KG1 (cell line): ENCODE results near the gene ACVR1B.

Experiments used
- DNase-seq: peaks from one replicate; lab custom pipeline; 2025; lab: John Stamatoyannopoulos, UW

ACVR1B gene

DNA sequence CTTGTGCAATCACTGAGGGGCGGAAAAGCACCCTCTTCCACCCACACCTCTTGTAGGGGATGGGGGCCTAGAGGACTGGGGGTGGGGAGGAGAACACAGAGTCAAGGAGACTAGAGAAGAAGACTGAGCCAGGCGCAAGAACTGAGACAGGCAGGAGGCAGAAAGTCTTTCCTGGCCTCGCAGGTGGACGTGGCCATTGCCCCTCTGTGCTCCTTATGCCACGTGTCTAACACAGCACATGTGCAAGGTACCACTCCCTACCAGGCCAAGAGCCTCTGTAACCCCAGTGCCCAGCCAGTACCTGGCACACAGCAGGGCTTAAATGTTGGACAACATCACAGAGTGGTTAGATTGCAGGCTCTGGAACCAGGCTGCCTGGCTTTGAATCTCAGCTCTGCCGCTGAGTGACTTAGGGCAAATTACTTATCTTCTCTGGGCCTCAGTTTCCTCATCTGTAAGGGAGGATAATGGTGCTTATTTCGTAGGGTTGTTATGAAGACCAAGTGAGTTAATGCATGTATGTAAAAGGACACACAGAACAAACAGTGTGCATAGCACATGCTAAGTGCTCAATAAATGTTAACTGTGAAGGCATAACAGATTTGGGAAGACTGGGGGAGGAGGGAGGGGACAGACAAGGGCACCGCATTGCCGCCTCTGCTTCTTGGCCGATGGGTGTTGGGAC, 53.9 kb downstream of the ACVR1B start:
- no peak for DNase-seq

DNA sequence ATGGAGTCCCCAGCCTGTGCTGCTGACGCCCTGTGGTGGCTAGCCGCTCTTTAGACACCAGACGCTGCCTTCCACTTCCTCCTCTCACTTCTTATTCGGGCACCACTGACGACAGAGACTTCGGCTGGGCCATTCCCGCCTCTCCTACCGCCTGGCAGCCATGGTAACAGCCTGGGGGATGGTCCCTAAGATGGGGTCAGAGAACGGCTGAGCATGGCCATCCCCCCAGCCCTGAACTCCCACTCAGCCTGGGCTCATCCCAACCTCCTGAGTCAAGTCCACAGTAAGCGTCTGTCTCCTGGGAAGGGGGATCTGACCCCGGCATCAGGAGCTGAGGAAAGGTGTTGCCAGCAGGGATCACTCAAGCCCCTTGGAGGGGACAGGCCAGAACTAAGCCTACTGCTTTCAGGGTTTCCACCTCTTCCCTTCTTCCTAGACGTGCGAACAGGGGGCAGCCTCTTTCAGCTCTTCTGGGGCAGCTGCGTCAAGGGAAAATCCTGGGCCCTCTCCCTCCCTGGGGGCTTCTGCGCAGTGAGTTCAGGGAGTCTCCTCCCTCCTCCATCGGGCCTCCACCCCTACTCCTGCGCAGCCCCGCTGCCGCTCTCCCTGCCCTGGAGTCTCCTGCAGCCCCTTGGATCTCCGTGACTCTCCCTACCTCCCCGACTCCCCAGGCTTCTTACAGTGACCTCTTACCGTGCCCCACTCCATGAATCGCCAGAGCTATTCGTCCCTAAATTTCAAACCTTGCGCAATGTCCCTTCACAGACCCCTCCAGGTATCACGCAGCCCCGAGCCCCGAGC, 54.6 kb downstream of the ACVR1B start:
- DNase-seq: no peak

DNA sequence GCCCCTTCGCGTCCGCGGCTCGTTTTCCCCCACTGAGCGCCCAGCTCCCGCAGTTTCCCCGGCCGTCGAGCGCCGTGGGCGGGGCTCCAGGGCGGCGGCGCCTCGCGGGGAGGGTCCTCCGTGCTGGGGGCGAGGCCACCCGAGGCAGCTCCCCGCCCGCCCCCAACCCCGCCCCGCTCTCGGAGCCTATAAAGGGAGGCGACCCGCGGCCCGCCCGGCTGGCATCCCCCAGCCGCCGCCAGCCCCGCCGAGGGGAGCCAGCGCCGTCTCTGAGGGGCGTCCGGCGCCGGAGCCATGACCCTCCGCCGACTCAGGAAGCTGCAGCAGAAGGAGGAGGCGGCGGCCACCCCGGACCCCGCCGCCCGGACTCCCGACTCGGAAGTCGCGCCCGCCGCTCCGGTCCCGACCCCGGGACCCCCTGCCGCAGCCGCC, 55.2 kb downstream of the ACVR1B start, which contains the start of gene TAMALIN:
Gene TAMALIN (plus strand): TSS at position 221 of the 432 bp plus-strand sequence. CDS start 74 bp downstream, at position 295.
- DNase-seq: no peak

DNA sequence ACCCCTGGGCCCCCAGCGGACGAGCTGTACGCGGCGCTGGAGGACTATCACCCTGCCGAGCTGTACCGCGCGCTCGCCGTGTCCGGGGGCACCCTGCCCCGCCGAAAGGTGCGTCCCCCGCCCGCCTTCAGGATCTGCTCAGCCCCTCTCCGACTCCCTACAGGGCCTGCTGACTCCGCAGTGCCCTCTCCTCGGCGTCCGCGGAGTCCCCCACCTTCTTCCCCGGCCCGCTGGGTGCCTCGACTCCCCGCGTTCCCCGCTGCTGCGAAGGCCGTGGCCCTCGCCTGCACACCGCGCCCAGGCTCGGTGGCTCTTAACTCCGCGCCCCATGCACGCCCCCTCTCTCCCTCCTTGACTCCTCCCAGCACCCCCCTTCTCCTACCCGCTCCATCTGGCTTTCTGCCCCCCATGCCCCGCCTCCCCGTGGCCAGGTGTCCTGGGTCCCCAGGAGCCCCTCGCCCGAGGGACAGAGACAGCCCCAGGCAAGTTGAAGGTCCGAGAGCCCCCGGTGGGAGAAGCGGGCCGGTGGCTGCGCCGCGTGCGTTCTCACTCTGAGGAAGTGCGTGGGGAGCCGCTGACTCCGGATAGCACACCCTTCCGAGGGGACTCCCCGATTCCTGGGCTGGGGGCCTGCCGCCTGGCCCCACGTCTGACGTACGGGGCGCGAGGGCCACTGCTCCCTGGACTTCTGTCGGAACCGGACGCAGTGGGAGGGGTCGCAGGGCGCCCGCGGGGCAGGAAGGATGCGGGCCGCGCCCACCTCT, 55.8 kb downstream of the ACVR1B start:
- no peak for DNase-seq

DNA sequence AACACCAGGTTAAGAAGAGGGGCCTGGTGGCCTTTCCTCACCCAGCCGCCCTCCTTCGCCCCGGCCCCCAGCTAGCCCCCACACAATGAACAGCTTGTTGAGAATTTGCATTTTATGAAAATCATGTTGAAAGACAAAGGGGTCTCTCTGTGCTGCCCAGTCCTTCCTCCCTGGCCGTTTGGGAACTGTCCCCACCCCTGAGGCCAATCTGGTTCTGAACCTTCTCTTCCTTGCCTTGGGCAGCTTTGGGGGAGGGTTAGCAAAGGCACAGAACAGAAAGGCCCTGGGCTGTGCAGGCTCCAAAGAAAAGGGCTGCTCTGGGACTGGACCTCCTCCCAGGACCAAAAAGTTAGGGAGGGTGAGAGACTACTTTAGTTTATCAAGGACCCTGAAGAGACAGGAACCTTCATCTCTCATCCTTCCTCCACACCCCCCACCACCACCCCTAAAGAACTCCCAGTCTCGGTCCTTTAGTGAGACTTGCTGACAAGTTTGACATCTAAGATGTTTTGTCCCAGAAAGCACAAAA, 56.5 kb downstream of the ACVR1B start:
- DNase-seq: no peak

DNA sequence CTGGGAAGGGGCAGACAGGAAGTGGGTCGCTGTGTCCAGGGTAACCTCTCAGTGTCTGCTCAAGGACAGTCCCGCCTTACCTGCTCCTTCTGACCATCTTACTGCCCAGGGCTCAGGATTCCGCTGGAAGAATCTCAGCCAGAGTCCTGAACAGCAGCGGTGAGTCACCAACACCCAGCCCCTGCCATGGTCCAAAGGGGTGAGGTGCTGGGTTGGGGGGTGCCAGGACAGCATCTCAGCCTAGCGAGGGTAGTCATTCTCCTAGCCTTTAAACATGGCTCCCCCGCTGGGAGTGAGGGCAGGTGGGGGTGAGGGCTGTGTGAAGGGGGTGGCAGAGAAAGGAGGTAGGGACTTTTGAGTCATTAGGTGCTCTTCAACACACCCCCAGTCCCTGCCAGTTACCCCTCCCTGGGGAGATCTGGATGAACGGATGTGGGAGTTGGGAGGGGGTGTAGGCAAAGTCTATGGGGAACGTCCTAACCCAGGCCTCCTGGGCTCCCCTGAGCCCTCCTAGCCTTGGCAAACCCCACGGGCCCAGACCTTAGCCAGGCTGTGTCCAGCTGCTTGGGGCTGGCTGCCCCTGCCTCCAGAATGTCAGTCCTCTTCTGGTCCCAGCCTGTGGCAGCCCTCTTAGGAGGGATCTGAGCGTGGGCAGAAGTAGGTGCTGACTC, 57.7 kb downstream of the ACVR1B start:
- DNase-seq: no peak

DNA sequence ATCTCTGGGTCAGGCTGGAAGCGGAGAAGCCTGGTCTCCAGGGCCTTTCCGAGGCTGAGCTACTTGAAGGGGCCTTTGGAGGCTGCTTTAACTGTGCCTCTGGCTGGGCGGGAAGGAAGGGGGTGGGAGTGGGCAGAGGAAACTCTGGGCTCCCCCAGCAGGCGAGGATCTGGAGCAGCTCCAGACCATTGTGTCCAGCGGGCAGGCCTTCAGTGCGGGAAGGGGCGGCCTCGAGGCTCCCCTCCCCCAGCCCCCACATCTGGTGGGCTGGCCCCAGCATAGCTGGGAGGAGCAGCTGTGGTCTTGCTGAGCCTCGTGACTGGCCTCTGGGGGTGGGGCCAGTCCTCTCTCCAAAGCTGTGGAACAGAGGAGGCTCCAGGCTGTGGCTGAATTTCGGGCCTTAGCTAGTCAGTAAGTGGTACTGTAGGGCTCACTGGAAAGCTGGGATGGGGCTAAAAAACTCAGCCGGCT, 58.7 kb downstream of the ACVR1B start:
- no peak for DNase-seq

DNA sequence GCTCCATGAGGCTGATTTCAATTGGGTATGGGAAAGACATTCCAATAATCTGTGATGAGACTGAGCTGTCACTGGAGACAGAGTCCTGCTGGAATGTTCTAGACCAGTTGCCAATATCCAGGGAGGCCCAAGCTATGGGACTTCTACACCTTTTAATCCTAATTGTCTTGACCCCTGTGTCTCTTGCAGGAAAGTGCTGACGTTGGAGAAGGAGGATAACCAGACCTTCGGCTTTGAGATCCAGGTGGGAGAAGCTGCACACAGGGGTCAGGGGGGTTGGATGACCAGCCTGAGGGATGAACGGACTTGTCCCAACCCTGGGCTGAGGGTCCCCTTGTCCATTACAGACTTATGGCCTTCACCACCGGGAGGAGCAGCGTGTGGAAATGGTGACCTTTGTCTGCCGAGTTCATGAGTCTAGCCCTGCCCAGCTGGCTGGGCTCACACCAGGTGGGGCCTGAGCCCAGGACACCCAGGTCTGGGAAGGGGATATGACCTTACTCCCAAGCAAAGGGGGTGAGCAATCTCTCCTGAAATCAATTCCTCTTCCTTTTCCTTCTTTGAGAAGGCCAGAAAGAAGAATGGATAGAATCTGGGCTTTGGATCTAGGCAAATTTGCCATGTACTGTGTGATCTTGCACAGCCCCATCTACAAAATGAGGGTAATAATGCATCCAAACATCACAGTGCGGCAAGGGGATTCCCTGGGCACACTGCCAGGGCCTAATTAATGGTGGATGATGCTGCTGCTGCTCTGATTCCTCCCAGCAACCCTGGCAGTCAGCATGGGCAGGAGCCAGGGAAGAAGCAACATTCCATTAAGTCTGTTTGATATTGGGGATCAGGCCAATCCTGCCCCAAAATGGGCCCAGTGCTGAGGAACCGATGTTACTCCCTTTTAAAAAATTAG, 59.4 kb downstream of the ACVR1B start:
- no peak for DNase-seq

DNA sequence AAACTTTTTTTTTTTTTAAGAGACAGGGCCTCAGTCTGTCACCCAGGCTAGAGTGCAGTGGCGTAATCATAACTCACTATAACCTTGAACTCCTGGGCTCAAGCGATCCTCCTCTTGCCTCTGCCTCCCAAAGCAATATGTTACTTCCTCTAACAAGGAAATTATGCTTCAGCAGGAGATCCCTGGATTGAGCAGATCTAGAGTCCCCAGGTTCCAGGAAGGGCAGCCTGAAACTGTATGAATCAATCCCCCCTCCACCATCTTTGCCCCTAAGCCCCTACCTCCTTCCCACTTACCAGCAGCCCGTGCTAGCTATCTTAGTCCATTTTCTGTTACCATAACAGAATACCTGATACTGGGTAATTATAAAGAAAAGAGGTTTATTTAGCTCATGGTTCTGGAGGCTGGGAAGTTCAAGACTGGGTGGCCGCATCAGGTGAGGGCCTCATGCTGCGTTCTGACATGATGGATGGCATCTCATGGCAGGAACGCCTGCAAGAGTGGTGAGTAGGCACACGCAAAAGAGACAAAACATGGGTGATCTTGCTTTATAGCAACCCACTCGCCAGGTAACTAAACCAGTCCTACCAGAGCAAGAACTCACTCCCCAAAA, 60.2 kb downstream of the ACVR1B start:
- DNase-seq: no peak

DNA sequence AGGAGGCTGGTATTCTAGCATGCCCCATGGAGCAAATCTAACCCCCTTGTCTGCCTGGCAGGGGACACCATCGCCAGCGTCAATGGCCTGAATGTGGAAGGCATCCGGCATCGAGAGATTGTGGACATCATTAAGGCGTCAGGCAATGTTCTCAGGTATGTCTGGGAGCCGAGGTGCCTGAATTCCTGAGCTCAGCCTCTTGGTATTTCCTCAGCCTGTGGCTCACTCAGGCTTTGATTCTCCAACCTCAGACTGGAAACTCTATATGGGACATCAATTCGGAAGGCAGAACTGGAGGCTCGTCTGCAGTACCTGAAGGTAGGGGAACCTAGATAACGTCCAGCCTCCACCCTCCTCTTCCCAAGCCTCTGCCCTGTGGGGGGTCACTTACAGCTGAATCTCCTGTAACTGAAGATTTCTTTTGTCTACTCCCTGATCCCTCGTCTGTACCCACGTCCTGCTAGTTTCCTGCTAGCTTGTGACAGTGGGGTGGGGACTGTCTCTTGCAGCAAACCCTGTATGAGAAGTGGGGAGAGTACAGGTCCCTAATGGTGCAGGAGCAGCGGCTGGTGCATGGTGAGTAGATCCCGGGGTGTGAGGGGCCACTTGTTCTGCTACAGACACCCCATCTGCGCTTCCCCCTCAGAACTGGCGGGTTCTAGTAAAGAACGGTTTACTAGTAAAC, 62.3 kb downstream of the ACVR1B start:
- DNase-seq: no peak

DNA sequence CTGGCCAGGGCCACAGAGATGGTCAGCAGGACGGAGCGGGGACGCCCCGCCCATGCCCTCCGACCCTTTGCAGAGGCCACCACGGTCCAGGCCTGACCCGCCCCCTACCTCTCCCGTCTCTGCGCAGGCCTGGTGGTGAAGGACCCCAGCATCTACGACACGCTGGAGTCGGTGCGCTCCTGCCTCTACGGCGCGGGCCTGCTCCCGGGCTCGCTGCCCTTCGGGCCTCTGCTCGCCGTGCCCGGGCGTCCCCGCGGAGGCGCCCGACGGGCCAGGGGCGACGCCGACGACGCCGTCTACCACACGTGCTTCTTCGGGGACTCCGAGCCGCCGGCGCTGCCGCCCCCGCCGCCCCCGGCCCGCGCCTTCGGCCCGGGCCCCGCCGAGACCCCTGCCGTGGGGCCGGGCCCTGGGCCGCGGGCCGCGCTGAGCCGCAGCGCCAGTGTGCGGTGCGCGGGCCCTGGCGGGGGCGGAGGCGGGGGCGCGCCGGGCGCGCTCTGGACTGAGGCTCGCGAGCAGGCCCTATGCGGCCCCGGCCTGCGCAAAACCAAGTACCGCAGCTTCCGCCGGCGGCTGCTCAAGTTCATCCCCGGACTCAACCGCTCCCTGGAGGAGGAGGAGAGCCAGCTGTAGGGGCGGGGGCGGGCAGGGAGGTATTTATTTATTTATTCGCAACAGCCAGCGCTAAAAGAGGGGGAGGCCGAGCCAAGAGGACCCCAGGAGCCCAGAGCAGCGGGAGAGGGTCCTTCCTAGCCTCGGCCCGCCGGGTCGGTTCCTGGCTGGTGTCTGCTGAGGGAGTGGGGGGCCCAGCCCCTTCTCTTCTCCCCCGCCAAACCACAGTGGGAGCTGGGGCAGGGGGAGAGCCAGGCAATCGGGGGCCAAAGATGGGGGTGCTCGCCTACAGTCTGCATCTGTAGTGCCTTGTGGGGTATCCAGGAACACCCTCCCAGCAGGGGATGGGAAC, 63.4 kb downstream of the ACVR1B start:
- no peak for DNase-seq

DNA sequence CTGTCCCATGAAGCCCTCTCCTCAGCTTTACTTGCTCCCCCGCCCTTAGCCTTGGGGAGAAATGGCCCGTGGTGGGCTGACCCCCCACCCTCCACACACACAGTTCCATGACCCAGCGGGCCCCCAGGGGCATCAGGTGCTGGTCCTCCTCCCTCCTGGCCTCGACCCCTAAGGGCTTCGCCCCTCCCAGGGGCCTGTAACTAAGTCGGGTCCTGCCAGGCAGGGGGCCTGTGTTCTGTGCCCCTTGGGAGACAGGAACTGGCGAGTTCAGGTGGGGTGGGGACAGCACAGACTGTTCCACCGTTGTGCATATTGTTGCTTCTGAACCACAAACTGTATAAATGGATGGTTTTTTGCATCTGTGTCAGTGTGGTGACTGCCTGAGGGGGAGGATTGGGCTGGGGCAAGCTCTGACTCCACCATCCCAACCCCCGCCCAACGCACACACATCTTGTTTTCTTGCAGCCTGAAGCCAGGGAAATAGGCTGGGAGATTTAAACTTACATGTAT, 64.1 kb downstream of the ACVR1B start:
- no peak for DNase-seq

DNA sequence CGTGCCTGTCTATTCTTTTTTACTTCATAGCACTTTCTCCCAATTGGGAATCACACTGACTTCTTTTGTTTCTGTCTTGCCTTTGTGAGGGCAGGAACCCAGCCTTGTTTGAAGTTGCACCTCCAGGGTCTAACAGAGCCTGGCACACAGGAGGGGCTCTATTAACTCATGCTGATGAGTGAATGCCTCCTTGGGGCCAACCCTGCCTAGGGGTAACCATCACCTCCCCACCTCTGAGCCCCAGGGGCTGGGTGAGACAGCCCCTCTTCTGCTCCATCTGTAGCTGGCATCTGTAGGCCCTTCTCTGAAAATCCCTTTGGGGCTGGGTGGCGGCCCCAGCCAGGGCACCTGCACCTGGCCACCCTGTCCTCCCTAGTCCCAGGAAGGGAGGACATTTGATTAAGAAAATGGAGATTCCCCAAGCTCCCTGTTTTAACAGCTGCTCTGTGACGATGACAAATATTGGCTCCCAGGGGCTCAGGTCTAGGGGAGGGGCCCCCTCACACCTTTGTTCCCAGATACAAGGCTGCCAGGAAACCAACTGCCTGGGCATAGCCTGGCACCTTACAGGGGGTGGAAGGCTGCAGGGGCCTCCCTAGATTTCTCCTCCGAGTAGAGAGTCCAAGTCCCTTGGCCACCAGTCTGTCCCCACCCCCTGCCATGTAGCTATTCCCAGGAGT, 67.1 kb downstream of the ACVR1B start:
- no peak for DNase-seq

DNA sequence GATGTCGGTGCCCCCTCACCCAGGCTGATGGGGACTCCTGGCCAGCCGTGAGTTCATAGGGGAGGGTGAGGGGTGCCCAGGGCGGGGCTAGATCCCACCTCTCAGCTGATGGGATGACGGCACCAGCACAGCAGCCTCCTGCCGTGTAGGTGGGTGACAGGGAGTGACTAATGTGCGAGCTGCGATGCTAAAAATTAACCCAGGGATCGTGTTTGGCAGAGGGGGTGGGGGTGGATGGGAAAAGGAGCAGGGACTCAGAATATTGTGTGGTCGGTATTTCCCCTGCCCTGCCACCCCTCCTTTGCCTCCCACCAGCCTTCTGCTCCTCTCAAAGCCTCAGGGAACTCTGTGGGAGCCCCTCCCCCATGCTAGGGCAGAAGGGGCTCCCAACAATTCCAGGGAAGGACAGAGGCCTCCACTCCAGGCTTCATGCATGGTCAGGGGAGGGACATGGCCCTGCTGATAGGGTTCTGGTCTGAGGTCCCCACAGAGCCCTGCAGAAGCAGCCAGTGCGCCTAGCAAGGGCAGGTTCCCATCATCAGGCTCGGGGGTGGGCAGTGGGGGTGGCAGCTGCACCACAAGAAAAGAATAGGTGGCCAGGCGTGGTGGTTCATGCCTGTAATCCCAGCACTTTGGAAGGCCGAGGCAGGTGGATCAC, 67.7 kb downstream of the ACVR1B start:
- no peak for DNase-seq

DNA sequence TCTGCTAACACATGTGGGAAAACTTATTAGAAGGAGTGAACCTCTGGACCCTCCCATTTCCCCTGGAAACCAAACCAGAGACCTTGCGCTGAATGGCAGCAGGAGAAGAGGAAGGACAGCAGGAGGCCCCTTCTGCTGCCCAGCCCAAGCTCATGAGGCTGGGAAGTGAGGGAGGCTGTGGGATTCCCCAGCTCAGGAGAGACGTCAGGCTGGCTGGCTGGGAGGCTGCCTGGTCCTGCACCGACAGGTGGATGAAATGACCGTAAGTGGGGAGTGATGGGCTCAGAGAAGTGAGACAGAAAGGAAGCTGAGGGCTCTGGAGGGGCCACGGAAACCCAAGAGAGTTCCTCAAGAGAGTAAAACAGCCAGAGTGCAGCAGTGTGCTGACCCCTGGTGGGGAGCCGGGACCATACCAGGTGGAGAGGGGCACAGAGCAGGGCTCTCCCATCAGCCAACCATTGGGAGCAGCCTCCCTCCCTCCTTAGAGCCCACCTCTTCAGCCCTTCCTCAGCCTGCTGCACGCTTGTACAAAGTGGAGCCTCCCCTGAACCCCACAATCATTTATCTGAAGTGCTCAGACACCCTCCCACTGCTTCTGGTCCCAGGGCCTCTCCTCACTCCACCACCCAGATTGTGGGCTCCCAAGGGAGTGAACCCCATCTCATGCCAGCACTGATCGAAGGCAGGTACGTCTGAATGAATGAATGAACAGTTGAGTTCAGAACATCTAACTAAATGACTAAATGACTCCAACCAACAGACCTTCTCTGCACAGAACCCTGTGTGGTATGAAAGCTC, 69.2 kb downstream of the ACVR1B start:
- no peak for DNase-seq

DNA sequence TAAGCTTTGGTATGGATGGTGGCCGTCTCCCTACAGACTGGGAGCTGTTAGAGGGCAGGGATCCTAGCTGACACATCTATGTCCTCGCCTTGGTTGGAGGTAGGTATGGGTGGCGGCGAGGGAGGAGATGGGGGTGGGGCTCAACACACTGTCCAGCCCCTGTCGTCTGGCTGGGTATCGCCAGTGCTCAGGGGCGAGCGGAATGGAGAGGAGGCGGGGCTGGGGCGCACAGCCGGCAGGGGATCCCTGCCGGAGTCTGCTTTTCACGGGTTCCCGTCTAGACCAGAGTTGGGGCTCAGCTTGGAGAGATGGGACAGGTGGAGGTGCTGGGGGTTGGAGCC, 71.3 kb downstream of the ACVR1B start:
- DNase-seq: no peak
